ENCODE measurements around the gene WDR46. TPM values are rescaled to one million over a fixed set of nuclear protein-coding genes. Genes with fewer than 3 reads are reported as not detected.
A peak's percentile ranks its signal among the peaks of the same experiment; 100 is the strongest.

Gene WDR46
- total and polyA plus RNA-seq, 12 donors: 44.0 to 139 (median 57.7) TPM

DNA sequence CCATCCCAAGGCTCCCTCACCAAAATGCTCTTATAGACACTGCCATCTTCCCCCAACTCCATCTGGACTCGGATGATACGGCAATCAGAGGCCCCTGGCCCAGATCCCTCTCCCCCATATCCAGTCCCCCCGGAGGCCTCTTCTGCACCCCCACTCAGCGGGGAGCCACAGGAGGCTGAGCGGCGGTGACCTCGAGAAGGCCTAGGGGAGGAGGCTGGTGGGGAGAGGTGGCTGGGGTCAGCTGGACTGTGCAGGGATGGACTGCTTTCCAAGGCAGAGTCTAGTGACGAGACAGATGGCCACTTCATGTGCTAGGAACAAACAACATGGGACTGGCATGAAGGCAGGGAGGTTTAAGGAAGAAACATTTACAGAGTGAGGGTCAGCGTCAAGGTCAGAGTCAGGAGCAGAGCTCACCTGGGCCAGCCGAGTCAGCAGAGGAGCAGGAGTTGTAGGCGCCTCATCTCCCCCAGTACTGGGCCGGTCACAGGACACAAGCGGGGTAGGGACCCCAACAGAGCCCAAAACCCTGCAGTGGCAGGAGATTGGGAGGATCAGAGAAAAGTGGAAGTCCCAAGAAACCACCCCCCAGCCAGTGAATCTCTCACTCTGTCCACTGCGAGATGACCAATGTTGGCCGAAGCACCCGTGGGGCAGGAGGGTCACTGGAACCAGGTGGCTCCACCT is 4.1 kb upstream of the WDR46 start:
- TF ChIP-seq, protein P1, sequence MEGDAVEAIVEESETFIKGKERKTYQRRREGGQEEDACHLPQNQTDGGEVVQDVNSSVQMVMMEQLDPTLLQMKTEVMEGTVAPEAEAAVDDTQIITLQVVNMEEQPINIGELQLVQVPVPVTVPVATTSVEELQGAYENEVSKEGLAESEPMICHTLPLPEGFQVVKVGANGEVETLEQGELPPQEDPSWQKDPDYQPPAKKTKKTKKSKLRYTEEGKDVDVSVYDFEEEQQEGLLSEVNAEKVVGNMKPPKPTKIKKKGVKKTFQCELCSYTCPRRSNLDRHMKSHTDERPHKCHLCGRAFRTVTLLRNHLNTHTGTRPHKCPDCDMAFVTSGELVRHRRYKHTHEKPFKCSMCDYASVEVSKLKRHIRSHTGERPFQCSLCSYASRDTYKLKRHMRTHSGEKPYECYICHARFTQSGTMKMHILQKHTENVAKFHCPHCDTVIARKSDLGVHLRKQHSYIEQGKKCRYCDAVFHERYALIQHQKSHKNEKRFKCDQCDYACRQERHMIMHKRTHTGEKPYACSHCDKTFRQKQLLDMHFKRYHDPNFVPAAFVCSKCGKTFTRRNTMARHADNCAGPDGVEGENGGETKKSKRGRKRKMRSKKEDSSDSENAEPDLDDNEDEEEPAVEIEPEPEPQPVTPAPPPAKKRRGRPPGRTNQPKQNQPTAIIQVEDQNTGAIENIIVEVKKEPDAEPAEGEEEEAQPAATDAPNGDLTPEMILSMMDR (IDR thresholded peaks at IDR 0.05): no peak
- no peak for TF ChIP-seq POLR2A (IDR thresholded peaks at IDR 0.05)
- Histone ChIP-seq H3K27ac (no peak overlapping the region), H3K4me1 (replicated peaks in 1 of 2) (peaks cover 13 to 25% of the 10 kb centered on the region in 2 donors), H3K9me3 (replicated peaks in 1 of 3) (no peaks in the 10 kb centered on the region), H3K36me3 (replicated peaks in 1 of 2) (peaks cover 0 to 53% of the 10 kb centered on the region in 2 donors), H3K27me3 (no peaks in the 10 kb centered on the region), H3K4me3 (no peak overlapping the region)
- DNase-seq: no peak
- 73 to 85% (median 82%) methylated on average over 13 to 16 of the region's 16 CpGs for WGBS, 4 donors
- intact Hi-C loops (cut with DNase I): no loop called here

DNA sequence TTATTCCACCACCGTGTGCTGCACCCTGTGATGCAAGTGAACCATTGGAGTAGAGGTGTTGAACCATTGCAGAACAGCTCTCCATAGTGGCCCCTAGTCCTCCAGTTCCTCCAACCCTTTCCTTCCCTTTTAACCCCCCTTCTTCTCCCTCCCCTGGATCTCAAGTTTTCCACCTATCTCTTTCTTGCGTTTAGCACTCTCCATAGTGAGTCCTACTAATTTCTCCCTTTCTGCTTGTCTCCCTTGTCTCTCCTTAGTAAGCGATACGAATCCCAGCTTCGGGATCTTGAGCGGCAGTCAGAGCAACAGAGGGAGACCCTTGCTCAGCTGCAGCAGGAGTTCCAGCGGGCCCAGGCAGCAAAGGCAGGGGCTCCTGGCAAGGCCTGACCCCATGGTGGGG is 1.4 kb upstream of the WDR46 start:
- WGBS, 4 donors: 65 to 73% (median 71%) methylated on average over 7 of the region's 7 CpGs

DNA sequence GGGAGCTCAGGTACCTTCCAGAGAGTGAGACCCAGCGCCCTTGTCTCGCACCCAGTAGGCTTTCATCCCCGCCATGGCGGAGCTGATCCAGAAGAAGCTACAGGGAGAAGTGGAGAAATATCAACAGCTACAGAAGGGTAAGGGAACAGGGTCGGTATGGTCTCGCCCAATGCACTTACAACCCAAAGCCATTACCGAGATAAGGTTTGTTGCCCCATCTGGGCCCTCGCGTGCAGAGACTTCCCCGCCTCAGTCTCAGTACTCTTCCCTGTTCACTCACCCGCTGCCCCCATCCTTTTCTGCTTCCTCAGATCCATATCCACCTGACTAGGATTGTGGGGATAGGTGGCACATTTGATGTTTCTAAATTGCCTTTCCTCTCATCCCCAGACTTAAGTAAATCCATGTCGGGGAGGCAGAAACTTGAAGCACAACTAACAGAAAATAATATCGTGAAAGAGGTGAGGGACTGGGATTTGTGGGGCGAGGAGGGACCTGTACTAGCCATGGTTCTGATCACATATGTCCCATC is 811 bp upstream of the WDR46 start:
- intact Hi-C loops (cut with DNase I): no loop called here
- peaks cover 0 to 61% of the 10 kb centered on the region in 2 donors for H3K36me3 ChIP-seq (replicated peaks in 1 of 2)

More for the DNA sequence above, 1.4 kb upstream of the WDR46 start:
- TF ChIP-seq, protein P1 (IDR thresholded peaks at IDR 0.05): no peak
- no peak for TF ChIP-seq POLR2A (IDR thresholded peaks at IDR 0.05)
- no peak for DNase-seq
- Histone ChIP-seq H3K4me3 (no peak overlapping the region), H3K27me3 (no peaks in the 10 kb centered on the region), H3K4me1 (replicated peaks in 1 of 2) (peaks cover 5 to 21% of the 10 kb centered on the region in 2 donors), H3K9me3 (replicated peaks in 1 of 3) (no peaks in the 10 kb centered on the region), H3K27ac (no peak overlapping the region), H3K36me3 (replicated peaks in 1 of 2) (peaks cover 0 to 61% of the 10 kb centered on the region in 2 donors)
- intact Hi-C loops (cut with DNase I): no loop called here

More for the DNA sequence above, 811 bp upstream of the WDR46 start:
- H3K4me3 ChIP-seq: peak overlapping the region; percentile 2 to 81 (median 66)
- H3K9me3 ChIP-seq (replicated peaks in 1 of 3): no peaks in the 10 kb centered on the region
- peaks cover 5 to 21% of the 10 kb centered on the region in 2 donors for H3K4me1 ChIP-seq (replicated peaks in 1 of 2)
- peak overlapping the region in 4 of 5 donors; percentile 32 to 80 (median 56) for H3K27ac ChIP-seq
- peak in 1 of 7 donors; percentile 14 for DNase-seq
- whole genome bisulfite sequencing, 4 donors: 2 to 4% (median 3%) methylated on average over 13 to 14 of the region's 14 CpGs
- no peaks in the 10 kb centered on the region for H3K27me3 ChIP-seq
- TF ChIP-seq, protein P1 (IDR thresholded peaks at IDR 0.05): no peak
